AG09309 (cell line): ENCODE measurements around the gene RHNO1.

Experiments used
- DNase-seq: peaks from one replicate; pipeline ENCODE4 v3.0.0-alpha.2; 2010; ENCODE audit warnings: low read depth
- H3K4me3 ChIP-seq: 2 replicates; pipeline ENCODE4 v1.5.1; 2011; ENCODE audit warnings: mild to moderate bottlenecking, low read depth, low read length, moderate library complexity; ENCODE audit not compliant: control insufficient read depth
- CTCF ChIP-seq: IDR thresholded peaks from 2 replicates; pipeline ENCODE4 v1.5.1; 2011; ENCODE audit warnings: mild to moderate bottlenecking, low read depth, low read length, inconsistent platforms; ENCODE audit not compliant: insufficient read depth, control insufficient read depth; ENCODE audit errors: missing control alignments

RHNO1 gene

GRCh38 chr12:2936301-2936700, 59.3 kb downstream of the RHNO1 start:
- no peak overlapping the region for H3K4me3 ChIP-seq
- no peak for DNase-seq
- no peak for TF ChIP-seq CTCF

GRCh38 chr12:2937500-2937899, 60.5 kb downstream of the RHNO1 start:
- no peak for TF ChIP-seq CTCF
- no peak overlapping the region for H3K4me3 ChIP-seq
- no peak for DNase-seq
